GM12891 (cell line): ENCODE results near the gene NHLRC1.

ENCODE experiments used
- DNase-seq: peaks from one replicate; pipeline ENCODE4 v3.0.0; 2011; ENCODE audit warnings: low spot score; ENCODE audit not compliant: insufficient read length
- FAIRE-seq: peaks from 2 replicates; lab custom pipeline; 2011; peaks lifted over from hg19 to GRCh38; lab: Jason Lieb, UNC
- PAX5 ChIP-seq: IDR thresholded peaks from 2 replicates; pipeline ENCODE4 v1.6.1; 2011; ENCODE audit warnings: low read length, moderate library complexity, mild to moderate bottlenecking; ENCODE audit not compliant: insufficient read depth, severe bottlenecking
- POLR2A ChIP-seq: IDR thresholded peaks from 2 replicates; pipeline ENCODE4 v1.6.1; 2011; ENCODE audit warnings: low read depth, low read length, control low read depth
- POLR2AphosphoS5 ChIP-seq: IDR thresholded peaks from 2 replicates; pipeline ENCODE4 v1.6.1; 2011; ENCODE audit warnings: low read depth, low read length, control low read depth
- POU2F2 ChIP-seq: IDR thresholded peaks from 2 replicates; pipeline ENCODE4 v1.6.1; 2011; ENCODE audit warnings: low read depth, mild to moderate bottlenecking, control low read depth, low read length, moderate library complexity
- SPI1 ChIP-seq: IDR thresholded peaks from 2 replicates; pipeline ENCODE4 v1.6.1; 2011; ENCODE audit warnings: low read depth, low read length, control low read depth
- TAF1 ChIP-seq: IDR thresholded peaks from 2 replicates; pipeline ENCODE4 v1.6.1; 2011; ENCODE audit warnings: low read depth, low read length, control low read depth

The NHLRC1 gene

GRCh38 chr6:18090349-18090786 lies 32.1 kb downstream of the NHLRC1 start:
- no peak for TF ChIP-seq POU2F2
- no peak for TF ChIP-seq POLR2A
- TF ChIP-seq SPI1 = no peak
- TF ChIP-seq POLR2AphosphoS5 = no peak
- TF ChIP-seq TAF1 = no peak
- no peak for TF ChIP-seq PAX5
- DNase-seq = no peak
- no peak for FAIRE-seq

GRCh38 chr6:18088419-18089296 lies 33.8 kb downstream of the NHLRC1 start:
- FAIRE-seq = no peak
- DNase-seq = no peak
- TF ChIP-seq POLR2AphosphoS5 = no peak
- no peak for TF ChIP-seq SPI1
- no peak for TF ChIP-seq POLR2A

DNA sequence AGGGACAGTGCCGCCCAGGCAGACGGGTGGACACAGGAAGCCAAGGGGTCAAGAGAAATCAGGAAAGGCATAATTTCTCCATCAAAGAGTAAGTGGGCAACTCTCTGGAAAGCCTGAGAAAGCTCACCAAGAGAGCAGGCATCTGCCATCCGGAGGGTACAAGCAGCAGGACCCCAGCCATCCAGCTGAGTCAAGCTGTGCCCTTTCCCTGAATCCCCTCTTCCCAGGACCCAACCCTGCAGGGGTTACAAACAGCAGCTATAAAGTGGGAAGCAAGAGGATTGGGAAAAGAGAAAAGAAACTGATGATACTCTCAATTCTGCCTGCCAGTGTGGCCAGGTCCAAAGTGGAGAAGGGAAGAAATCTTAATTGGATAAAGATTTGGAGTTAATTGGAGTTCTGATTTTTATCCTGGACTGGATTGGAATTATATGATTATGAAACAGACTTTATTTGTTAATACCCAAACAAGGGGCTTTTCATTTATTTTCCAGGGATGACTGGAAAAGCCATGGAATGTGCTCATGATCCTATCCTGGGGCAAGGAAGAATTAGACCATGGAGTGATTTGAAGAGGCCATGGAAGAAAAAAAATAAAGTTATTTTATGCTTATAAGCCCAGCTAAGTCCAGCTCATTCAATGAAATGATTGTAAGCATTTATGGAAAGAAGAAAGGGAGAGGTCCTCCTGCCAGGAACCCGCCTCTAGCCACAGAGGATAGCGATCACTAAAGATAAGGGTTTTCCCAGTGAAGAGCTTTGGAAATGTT lies 34.9 kb downstream of the NHLRC1 start:
- FAIRE-seq = no peak
- DNase-seq = no peak
- no peak for TF ChIP-seq TAF1
- no peak for TF ChIP-seq POLR2AphosphoS5
- TF ChIP-seq PAX5 = no peak
- no peak for TF ChIP-seq SPI1
- no peak for TF ChIP-seq POU2F2
- TF ChIP-seq POLR2A = no peak

DNA sequence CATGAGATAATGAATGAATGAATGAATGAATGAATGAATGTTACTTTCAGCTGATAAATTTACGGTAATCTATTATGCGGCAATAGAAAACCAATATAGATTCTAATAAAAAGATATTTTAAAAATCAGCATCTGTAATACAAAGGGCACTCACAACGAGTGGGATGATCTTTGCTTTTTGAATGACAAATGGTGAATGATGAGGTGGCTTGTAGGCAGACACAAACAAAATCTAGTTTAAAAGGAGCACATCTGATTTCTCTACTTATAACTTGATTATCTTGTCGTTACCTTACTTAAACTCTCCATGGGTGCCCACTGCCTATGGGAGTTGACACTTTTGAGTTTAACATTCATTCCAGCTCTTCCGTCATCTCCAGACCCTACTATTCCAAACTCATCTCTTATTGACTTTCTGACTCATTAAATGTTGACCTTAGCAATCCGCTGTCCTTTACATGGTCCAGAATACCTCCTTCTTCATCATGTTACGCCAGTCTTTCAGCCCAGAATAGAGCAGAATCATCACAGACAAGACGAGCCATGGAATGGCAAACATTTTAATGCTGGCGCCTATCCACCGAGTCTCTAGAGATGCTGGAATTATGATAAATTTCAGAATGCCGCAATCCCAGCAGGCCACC lies 41.3 kb downstream of the NHLRC1 start:
- no peak for FAIRE-seq
- no peak for DNase-seq

DNA sequence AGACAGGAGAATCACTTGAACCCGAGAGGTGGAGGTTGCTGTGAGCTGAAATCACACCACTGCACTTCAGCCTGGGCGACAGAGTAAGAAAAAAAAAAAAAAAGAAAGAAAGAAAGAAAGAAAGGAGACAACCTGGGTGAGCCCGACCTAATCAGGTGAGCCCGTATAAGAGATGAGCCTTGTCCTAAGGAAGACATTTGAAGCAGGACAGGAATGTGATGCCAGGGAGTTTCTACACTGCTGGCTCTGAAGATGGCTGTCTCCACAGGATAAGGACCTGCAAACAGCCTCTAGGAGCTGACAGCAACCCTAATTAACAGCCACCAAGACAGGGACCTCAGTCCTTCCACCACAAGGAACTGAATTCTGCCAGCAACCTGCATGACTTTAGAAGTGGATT lies 41.9 kb downstream of the NHLRC1 start:
- FAIRE-seq = no peak
- DNase-seq = no peak
- TF ChIP-seq POLR2A (no peak), POLR2AphosphoS5 (no peak), TAF1 (no peak), PAX5 (no peak), SPI1 (no peak), POU2F2 (no peak)

More for the DNA sequence above, 41.3 kb downstream of the NHLRC1 start:
- TF ChIP-seq POLR2AphosphoS5 (no peak), POU2F2 (no peak), POLR2A (no peak), SPI1 (no peak), TAF1 (no peak)

GRCh38 chr6:18078866-18079265 lies 43.6 kb downstream of the NHLRC1 start:
- no peak for DNase-seq
- TF ChIP-seq SPI1 = no peak
- no peak for TF ChIP-seq POLR2A
- no peak for TF ChIP-seq PAX5
- TF ChIP-seq TAF1 = no peak
- TF ChIP-seq POLR2AphosphoS5 = no peak
- no peak for TF ChIP-seq POU2F2
- FAIRE-seq = no peak

DNA sequence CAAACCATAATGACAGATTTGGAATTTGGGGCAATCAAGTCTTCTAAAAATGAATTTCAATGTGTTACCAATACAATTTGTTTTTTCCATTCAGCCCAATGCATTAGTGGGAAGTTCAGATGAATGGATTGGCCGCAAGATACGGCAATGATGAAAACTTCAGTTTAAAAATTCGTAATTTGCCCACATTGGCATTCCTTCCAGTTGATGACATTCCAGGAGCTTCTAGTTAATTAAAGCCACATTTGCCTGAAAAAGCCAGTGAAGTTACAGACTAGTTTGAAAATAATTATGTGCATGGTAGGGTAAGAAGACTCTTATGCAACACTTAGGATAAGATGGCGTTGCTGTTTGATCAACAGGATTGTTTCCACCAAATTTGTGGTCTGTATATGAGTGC lies 46.2 kb downstream of the NHLRC1 start:
- FAIRE-seq (no peak), DNase-seq (no peak)
- TF ChIP-seq SPI1 = no peak
- no peak for TF ChIP-seq POLR2A
- TF ChIP-seq POLR2AphosphoS5 = no peak
- TF ChIP-seq PAX5 = no peak
- no peak for TF ChIP-seq POU2F2

DNA sequence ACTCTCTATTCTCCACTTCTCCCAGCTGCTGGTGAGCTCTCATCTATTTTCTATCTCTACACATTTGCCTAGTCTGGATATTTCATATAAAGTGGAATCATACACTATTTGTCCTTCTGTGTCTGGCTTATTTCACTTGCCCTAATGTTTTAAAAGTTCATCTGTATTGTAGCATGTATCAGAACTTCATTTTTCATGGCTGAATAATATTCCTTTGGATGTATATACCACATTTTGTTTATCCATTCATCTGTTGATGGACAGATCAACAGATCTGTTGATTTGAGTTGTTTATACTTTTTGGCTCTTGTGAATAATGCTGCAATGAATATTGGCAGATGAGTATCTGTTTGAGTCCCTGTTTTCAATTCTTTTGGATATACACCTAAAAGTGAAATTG lies 49.6 kb downstream of the NHLRC1 start:
- DNase-seq = no peak
- FAIRE-seq = no peak
- TF ChIP-seq POLR2AphosphoS5 = no peak
- no peak for TF ChIP-seq TAF1
- TF ChIP-seq PAX5 = no peak
- TF ChIP-seq POLR2A = no peak
- no peak for TF ChIP-seq POU2F2
- no peak for TF ChIP-seq SPI1

DNA sequence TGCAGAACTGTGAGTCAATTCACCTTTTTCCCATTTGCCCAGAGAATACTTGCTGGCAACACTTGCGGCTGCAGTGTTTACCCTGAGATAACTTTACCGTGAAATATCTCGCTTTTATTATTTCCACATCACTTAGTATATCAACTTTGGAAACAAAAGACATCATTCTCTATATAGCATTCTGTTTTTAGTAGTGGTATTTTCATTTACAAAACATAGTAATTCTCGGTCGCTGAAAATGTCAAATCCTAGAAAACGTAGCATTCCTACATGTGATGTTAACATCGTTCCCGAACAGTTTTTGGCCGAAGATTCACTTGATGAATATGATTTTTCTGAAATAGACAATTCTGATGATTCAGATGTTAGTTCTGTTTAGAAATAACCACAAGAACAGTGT lies 52.0 kb downstream of the NHLRC1 start:
- TF ChIP-seq SPI1 (no peak), POLR2AphosphoS5 (no peak), PAX5 (no peak), TAF1 (no peak), POU2F2 (no peak), POLR2A (no peak)
- no peak for FAIRE-seq
- no peak for DNase-seq
